TTC549 (cell line): ENCODE results near the gene MGAT5.

Source experiments
- FAIRE-seq: peaks from 2 replicates; lab custom pipeline; 2012; peaks lifted over from hg19 to GRCh38; lab: Jason Lieb, UNC

Gene MGAT5

DNA sequence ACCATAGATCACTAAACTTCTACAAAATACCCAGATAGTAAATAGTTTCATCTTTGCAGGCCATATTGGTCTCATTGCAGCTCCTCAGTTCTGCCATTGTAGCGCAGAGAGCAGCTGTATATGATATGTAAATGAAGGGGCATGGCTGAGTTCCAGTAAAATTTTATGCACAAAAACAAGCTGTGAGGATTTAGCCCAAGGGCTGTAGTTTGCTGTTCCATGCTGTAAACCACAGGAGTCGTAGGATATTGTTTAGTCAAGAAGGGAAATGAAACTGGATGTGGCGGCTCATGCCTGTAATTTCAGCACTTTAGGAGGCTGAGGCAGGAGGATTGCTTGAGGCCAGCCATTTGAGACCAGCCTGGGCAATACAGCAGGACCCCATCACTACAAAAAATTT is 83.0 kb downstream of the MGAT5 start:
- no peak for FAIRE-seq

- FAIRE-seq, result no peak
These were observed 83.8 kb downstream of the MGAT5 start for GRCh38 chr2:134337631-134338030.

DNA sequence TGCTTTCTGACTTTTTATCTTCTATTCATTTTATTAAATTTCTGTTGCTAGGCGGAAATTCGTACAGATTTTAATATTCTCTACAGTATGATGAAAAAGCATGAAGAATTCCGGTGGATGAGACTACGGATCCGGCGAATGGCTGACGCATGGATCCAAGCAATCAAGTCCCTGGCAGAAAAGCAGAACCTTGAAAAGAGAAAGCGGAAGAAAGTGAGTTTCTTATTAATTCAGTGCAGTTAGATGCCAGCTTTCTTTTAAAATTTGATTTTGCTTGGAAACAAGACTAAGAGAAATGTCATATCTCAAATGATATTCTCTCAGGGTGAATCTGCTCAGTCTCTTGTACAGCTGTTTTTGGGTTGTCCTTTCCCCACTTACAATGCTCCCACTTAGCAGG is 84.3 kb downstream of the MGAT5 start:
- FAIRE-seq, result no peak

- FAIRE-seq, result no peak
These were observed 87.6 kb downstream of the MGAT5 start for GRCh38 chr2:134341476-134341875.

GRCh38 chr2:134344954-134345697 is 91.3 kb downstream of the MGAT5 start:
- no peak for FAIRE-seq

DNA sequence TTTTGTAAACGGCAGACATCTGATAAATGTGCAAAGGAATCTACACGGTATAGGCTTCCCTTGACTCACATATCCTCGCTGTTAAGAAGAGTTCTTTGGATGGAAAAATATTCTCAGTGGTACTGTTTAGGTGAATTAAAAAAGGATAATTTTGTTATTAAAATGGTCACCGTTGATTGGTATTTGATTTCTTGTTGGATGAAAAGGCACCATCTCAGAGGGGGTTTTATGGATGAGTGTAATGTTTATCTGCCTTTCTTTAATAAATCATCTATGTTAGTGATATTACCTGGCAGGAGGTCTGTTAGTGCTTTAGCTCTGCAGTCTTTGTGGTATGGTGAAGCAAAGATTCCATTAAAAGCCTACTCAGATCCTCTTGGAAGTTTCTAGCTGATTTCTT is 92.3 kb downstream of the MGAT5 start:
- no peak for FAIRE-seq

- no peak for FAIRE-seq
These were observed 93.9 kb downstream of the MGAT5 start for GRCh38 chr2:134347756-134348155.

DNA sequence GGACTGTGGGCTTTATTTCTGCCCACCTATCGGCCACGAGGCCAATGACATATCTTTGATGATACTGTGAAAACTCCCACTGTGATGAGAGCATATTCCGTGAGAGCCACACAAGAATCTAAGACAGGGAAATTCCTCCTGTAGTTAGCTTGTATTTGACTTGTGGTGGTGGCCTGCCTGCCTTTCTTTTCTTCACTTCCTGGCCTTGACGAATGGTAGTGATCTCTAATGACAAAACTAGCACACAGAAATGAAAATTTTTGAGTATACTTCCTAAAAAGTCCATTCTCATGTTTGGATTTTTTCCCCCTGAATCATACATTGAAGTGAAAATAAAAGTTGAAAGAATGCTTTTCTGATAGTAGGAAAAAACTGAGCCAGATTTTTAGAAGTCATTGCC is 94.4 kb downstream of the MGAT5 start:
- FAIRE-seq, result no peak

GRCh38 chr2:134348760-134349159 is 94.9 kb downstream of the MGAT5 start:
- FAIRE-seq, result no peak

GRCh38 chr2:134351016-134351415 is 97.1 kb downstream of the MGAT5 start:
- no peak for FAIRE-seq

DNA sequence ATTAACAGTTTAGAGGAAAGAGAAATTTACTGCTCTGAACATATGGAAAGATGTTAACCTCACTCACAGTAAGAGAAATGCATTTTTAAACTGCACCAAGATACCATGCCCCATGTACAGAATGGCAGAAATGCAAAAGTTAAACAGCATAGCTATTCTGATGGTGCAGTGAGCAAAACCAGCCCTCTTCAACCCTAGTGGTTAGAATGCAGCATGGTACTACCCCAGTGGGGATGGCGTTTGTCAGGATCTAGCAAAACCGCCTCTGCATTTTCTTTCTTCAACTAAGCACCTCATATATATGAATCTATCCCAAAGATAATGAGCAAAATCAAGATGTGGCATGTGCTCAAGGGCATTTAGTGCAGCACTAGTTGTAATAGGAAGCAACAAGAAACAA is 98.0 kb downstream of the MGAT5 start:
- no peak for FAIRE-seq

DNA sequence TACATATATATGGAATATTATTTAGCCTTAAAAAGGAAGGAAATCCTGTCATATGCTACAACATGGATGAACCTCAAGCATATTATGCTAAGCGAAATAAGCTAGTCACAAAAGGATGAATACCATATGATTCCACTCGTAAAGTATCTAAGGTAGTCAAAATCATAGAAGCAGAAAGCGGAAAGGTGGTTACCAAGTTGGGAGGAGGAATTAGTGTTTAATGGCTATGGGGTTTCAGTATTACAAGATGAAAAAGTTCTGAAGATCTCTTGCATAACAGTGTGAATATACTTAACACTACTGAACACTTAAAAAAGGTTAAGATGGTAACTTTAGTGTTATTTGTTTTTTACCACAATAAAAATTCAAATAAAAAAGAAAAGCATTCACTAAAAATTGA is 99.0 kb downstream of the MGAT5 start:
- FAIRE-seq, result no peak

DNA sequence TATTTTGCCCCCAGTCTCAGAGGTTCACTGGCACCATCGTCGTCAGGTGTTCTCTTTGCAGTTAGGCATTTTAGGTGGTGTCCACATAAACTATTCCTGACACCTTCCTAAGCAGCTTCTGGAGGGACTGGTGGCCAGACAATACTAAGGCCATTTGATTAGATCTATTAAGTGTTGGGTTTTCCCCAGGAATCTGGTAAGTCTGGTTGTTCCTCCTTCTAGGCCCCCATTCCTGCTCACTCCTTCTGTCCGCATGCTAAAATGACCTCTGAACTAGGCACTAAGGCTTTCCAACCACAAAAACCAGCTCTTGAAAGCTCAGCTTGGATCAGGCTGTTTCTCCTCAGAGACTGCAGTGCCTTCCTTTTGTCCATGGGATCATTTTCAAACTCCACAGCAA is 100.7 kb downstream of the MGAT5 start:
- FAIRE-seq, result no peak

- FAIRE-seq, result no peak
These were observed 103.9 kb downstream of the MGAT5 start for GRCh38 chr2:134357814-134358213.

- FAIRE-seq, result no peak
These were observed 105.7 kb downstream of the MGAT5 start for GRCh38 chr2:134359367-134360081.

GRCh38 chr2:134360745-134361487 is 107.0 kb downstream of the MGAT5 start:
- FAIRE-seq, result no peak

DNA sequence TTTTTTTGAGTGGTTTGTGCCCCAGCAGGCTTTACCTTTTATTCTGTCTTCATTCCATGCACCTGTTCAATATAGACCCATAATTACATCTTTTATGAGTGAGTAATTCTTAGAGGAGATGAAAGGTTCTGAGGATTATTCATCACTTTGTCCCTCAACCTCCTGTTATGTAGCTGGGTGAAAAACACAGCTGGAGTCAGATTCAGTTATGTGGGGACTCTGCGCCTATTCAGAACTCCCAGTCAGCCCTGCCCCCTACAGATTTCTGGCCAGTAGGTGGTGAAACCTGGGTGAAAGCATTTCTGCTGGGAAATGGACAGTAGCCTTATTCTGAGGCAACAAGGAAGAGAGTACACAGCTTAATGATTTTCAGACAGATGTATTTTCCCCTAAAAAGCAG is 107.8 kb downstream of the MGAT5 start:
- FAIRE-seq, result no peak

- no peak for FAIRE-seq
These were observed 108.3 kb downstream of the MGAT5 start for GRCh38 chr2:134362152-134362668.

DNA sequence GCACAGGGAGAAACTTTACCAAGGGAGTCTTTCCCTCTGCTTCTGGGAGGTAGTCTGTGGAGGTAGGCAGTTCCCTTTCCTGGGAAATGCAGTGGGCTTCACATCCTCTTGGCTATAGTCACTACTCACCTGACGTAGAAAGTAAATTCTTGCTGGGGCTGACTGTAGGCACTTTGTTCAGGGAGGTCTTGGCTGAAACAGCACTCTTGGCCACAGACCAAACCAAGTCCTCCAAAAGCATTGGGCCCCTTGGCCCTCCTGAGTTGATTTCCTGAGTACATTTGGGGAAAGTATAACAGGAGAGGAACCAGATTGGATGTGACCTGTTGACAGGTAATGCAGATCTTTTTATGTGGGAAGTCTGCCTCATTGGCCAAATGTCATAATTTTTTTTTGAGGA is 108.9 kb downstream of the MGAT5 start:
- no peak for FAIRE-seq

DNA sequence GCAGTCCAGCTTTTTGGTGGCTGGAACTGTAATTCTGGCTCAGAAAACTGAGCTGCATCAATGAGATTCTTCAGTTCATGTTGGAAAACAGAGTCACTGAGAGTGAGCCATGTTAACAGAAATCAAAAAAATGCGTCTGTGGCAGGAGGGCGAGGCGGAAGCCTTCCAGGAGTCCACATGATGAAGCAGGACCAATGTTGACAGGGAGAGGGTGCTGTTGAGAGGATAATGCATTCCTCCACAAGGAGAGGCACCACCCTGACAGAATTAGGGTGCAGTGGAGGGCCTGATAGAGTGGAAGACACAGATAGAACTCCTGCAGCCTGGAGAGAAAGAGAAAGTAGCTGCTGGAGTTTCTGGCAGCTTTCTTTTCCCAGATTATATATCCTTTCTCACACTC is 111.5 kb downstream of the MGAT5 start:
- no peak for FAIRE-seq

DNA sequence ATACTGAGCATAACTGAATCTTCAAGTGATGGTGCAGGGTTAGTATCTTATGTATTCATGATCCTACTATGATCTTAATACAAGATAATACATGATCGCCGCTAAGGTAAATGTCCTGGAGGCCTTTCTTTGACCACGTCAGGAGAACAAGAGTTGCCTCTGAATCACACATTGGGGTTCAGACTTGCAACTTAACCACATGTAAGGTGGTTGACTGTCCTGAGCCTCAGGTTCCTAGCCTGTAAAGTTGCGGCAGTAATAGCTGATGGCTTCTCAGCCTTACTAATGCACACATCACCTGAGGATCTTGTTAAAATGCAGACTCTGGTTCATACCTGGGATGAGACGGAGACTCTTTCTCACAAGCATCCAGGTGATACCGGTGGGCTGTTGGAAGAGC is 112.5 kb downstream of the MGAT5 start:
- no peak for FAIRE-seq

DNA sequence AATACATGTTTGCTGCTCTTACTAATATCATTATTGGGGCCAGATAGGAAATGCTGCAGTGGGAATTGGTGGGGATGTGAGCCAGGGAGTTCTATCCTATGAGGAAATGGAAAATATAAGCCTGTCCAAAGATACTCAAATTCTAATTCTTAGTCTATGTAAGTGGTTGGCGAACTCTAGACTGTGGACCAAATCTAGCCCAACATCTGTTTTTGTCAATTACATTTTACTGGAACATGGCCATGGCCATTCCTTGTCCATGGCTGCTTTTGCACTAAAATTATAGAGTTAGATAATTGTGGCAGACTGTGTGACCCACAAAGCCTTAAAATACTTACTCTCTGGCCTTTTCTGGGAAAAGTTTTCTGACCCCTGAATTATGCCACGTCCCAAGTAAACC is 113.3 kb downstream of the MGAT5 start:
- no peak for FAIRE-seq
